Measurements from ENCODE around the gene UBE2B.

UBE2B gene

DNA sequence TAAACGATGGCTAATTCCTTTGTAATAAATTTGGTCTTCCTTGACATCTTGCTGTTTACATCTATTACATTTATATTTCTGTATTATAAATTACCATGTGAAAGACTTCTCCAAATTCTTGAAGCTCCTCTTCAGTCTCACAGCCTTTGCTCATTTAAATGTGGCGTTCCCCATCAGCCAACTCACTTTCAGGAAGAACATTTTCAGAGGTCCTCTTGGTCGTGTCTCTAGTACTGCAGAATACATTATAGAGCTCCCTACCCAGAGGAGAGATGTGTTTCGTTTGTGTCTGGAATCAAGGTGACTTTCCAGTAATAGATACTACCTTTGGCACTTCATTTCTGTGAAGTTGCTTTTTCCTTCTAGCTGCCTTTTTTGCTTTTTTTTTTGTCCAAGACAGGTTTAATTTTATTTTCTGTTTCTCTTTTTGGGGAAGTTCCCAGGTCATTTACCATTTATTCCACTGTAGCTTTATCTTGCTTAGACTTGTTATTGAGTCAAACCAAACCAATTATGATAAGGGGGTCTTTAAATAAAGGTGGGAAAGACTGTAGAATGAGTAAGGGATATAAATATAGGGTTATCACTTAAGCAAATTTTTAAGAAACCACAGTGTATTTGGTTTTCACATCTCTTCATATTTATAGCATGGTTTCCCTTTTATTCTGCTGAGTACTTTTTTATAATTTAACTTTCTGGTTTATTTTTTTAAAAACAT, 12.8 kb downstream of the UBE2B start:
- in situ Hi-C loops (cut with MboI; ENCODE audit: low pct_unique_long_range_greater_than_20kb, low sequenced_read_pairs, unreplicated experiment): no loop called here
- DNase-seq (ENCODE audit: low spot score): peak; percentile 35
- TF ChIP-seq, protein P1, sequence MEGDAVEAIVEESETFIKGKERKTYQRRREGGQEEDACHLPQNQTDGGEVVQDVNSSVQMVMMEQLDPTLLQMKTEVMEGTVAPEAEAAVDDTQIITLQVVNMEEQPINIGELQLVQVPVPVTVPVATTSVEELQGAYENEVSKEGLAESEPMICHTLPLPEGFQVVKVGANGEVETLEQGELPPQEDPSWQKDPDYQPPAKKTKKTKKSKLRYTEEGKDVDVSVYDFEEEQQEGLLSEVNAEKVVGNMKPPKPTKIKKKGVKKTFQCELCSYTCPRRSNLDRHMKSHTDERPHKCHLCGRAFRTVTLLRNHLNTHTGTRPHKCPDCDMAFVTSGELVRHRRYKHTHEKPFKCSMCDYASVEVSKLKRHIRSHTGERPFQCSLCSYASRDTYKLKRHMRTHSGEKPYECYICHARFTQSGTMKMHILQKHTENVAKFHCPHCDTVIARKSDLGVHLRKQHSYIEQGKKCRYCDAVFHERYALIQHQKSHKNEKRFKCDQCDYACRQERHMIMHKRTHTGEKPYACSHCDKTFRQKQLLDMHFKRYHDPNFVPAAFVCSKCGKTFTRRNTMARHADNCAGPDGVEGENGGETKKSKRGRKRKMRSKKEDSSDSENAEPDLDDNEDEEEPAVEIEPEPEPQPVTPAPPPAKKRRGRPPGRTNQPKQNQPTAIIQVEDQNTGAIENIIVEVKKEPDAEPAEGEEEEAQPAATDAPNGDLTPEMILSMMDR (IDR thresholded peaks at IDR 0.05; ENCODE audit: extremely low read depth, insufficient read depth, missing control alignments): no peak

DNA sequence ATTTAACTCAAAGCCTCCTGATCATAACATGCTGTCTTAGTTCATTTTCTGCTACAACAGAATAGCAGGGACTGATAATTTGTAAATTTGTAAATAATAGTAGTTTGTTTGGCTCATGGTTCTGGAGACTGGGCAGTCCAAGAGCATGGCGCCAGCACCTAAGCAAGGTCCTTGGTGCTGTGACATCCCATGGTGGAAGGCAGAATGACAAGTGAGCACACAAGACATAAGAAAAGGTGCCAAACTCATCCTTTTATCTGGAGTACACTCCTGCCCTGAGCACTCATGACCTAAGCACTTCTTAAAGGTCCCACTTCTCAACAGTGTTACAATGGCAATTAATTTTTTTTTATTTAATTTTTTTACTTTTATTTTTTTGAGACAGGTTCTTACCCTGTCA, 16.1 kb downstream of the UBE2B start:
- in situ Hi-C loops (cut with MboI; ENCODE audit: low pct_unique_long_range_greater_than_20kb, low sequenced_read_pairs, unreplicated experiment): no loop called here
- TF ChIP-seq, protein P1 (IDR thresholded peaks at IDR 0.05; ENCODE audit: extremely low read depth, insufficient read depth, missing control alignments): no peak
- no peak for DNase-seq (ENCODE audit: low spot score)

DNA sequence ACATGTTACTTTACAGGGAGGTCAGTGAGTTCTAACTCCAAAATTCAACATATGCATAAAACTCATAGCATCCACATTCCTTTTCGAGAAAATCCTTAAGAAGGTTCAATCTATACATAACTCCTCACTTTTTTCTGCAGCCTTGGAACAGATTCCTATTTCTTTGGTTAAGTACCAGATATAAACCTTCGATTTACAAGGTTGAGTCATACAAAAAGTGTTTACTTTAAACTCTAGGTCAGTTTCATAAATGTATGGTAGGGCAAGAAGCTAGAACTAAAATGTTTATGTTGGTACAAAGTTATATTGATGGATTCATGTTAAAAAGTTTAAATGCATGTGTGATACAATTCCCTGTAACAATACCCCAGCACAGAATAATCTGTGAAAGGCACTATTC, 20.9 kb downstream of the UBE2B start:
- in situ Hi-C loops (cut with MboI; ENCODE audit: low pct_unique_long_range_greater_than_20kb, low sequenced_read_pairs, unreplicated experiment): no loop called here
- no peak for DNase-seq (ENCODE audit: low spot score)
- TF ChIP-seq, protein P1 (IDR thresholded peaks at IDR 0.05; ENCODE audit: extremely low read depth, insufficient read depth, missing control alignments): no peak

DNA sequence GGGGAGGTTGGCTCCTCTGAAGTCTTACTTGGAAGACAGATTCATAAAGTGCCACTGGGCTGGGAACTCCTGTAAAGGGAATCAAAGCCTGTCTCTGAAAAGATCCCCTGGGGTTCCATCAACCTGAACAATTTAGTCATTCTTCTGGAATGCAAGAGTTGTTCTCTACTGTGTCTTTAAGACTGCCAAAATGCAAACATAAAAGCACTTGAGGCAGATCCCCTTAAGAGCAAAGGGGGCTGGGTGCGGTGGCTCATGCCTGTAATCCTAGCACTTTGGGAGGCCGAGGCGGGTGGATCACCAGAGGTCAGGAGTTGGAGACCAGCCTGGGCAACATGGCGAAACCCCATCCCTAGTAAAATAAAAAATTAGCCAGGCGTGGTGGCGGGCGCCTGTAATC, 23.6 kb downstream of the UBE2B start:
- no peak for DNase-seq (ENCODE audit: low spot score)
- TF ChIP-seq, protein P1 (IDR thresholded peaks at IDR 0.05; ENCODE audit: extremely low read depth, insufficient read depth, missing control alignments): no peak
- in situ Hi-C loops (cut with MboI; ENCODE audit: low pct_unique_long_range_greater_than_20kb, low sequenced_read_pairs, unreplicated experiment): no loop called here

DNA sequence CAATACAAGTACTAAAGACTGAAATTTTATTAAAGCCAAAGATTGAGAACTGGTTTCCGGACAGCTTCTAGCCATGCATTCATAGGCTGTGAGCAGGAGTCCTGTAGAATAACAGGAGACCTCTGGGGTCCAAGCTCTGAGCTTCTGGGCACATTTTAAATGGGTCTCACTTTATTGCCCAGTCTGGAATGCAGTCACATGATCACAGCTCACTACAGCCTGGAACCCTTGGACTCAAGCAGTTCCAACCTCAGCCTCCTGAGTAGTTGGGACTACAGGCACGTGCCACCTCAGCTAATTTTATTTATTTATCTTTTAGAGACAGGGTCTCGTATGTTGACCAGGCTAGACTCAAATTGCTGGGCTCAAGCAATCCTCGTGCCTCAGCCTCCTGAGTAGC, 24.9 kb downstream of the UBE2B start:
- in situ Hi-C loops (cut with MboI; ENCODE audit: low pct_unique_long_range_greater_than_20kb, low sequenced_read_pairs, unreplicated experiment): no loop called here
- no peak for DNase-seq (ENCODE audit: low spot score)
- TF ChIP-seq, protein P1 (IDR thresholded peaks at IDR 0.05; ENCODE audit: extremely low read depth, insufficient read depth, missing control alignments): no peak

DNA sequence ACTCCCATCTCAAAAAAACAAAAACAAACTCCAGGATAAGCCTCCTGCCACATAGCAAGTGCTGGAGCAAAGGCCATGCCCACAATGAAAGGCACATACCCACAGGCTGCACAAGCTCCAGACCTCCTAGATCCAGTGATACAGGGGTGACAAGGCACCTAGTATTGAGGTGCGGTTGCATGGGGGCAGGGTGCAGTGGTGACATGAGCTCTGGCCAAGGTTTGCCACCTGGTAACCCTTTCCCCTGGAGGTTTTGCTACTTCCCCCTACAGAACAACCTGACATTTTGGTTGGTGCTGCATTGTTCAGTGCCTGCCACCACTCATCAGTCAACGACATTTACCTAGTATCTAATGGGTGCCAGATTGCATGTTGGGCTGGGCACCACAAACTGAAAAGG, 25.8 kb downstream of the UBE2B start:
- TF ChIP-seq, protein P1 (IDR thresholded peaks at IDR 0.05; ENCODE audit: extremely low read depth, insufficient read depth, missing control alignments): no peak
- in situ Hi-C loops (cut with MboI; ENCODE audit: low pct_unique_long_range_greater_than_20kb, low sequenced_read_pairs, unreplicated experiment): no loop called here
- DNase-seq (ENCODE audit: low spot score): no peak
